BLaER1 treated with 17β-estradiol and CSF1 and Interleukin-3, amounts not matched to agents 10 nM and 100 nM (cell line): ENCODE results near the gene SH3PXD2B.
A peak's percentile ranks its signal among the peaks of the same experiment; 100 is the strongest.

Experiments
- H3K27ac ChIP-seq, 11 experiments: shearing (Covaris generic); formaldehyde crosslinking; 2 replicates each; pipeline ENCODE4 v1.8.1; 2022
- H3K27me3 ChIP-seq, 11 experiments: shearing (Covaris generic); formaldehyde crosslinking; 2 replicates each; pipeline ENCODE4 v1.8.1; 2022
- H3K36me3 ChIP-seq, 11 experiments: shearing (Covaris generic); formaldehyde crosslinking; 2 replicates each; pipeline ENCODE4 v1.8.1; 2022
- H3K4me1 ChIP-seq, 10 experiments: shearing (Covaris generic); formaldehyde crosslinking; 2 replicates each; pipeline ENCODE4 v1.8.1; 2022
- H3K4me2 ChIP-seq, 11 experiments: shearing (Covaris generic); formaldehyde crosslinking; 2 replicates each; pipeline ENCODE4 v1.8.1; 2022
- H3K4me3 ChIP-seq, 10 experiments: shearing (Covaris generic); formaldehyde crosslinking; 2 replicates each; pipeline ENCODE4 v1.8.1; 2022
- H3K9ac ChIP-seq, 11 experiments: shearing (Covaris generic); formaldehyde crosslinking; 2 replicates each; pipeline ENCODE4 v1.8.1; 2022
- H3K9me3 ChIP-seq, 11 experiments: shearing (Covaris generic); formaldehyde crosslinking; replicated peaks in 1 of 11; 2 replicates each; pipeline ENCODE4 v1.8.1; 2022
- H4K20me1 ChIP-seq, 11 experiments: shearing (Covaris generic); formaldehyde crosslinking; 2 replicates each; pipeline ENCODE4 v1.8.1; 2022
- Cebpa-rat ChIP-seq, 11 experiments: shearing (Covaris generic); IDR thresholded peaks; 2 replicates each; pipeline ENCODE4 v1.8.1; 2022

Gene SH3PXD2B

DNA sequence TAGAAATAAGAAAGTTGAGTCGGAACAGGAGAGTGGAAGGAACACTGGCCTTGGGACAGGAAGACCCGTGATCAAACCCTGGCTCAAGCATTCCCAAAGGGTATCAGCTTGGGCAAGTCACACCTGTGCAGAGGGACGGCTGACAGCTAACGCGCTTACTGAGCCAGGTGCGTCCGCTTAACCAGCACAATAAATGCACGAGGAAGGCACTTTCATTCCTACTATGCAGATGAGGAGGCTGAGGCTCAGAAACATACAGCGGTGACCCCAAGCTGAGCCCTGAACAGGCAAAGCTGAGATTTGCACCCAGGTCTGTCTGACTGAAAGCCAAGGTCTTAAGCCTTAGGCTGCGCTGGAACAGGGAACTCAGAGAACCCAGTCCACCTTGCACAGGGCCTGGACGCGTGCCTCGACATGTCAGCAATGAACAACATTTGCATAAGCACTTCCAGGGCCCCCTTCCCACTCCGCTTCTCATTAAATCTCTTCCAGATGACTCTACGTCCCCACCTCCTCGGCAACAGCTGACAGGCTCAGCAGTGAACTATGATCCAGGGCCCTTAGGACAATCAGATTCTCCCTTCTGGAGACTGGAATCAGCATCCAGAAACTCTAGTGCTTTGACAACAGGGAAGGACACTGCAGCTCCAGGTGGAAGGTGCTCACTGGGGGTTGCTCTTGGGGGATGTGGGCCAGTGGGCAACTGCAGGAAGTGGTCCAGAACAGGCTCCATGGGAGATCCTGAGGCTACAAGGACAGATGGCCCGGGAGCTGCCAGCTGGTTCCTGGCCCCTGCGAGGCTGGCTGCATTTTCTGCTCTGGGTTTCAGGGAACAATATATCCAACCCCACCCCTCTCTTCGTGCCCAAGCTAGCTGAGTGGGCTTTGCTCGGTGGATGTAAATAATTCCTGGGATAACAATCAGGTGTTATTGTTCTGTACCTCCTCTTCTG, 35.2 kb downstream of the SH3PXD2B start:
- no peak overlapping the region for H3K4me3 ChIP-seq
- peak overlapping the region; percentile 14 to 66 (median 41); a peak in 19 of 22 replicates for H3K27ac ChIP-seq
- H4K20me1 ChIP-seq = peaks cover 0 to 33% (median 0%) of the 10 kb centered on the region in 11 experiments; a peak in 2 of 22 replicates
- peaks cover 0 to 78% (median 26%) of the 10 kb centered on the region in 11 experiments; a peak in 14 of 22 replicates for H3K36me3 ChIP-seq
- peak overlapping the region in 10 of 11 experiments; percentile 11 to 53 (median 36); a peak in 15 of 22 replicates for H3K9ac ChIP-seq
- peak overlapping the region; percentile 32 to 95 (median 69) for H3K4me2 ChIP-seq
- H3K27me3 ChIP-seq = no peaks in the 10 kb centered on the region
- peaks cover 47 to 91% (median 72%) of the 10 kb centered on the region in 10 experiments for H3K4me1 ChIP-seq
- H3K9me3 ChIP-seq = peaks cover 0 to 7% (median 0%) of the 10 kb centered on the region in 11 experiments; a peak in 1 of 22 replicates
- no peak for TF ChIP-seq Cebpa-rat (IDR thresholded peaks at IDR 0.05)

- Histone ChIP-seq H3K36me3 (peaks cover 0 to 68% (median 26%) of the 10 kb centered on the region in 11 experiments; a peak in 14 of 22 replicates), H3K4me3 (no peak overlapping the region), H3K4me1 (peaks cover 58 to 100% (median 81%) of the 10 kb centered on the region in 10 experiments), H3K9ac (peak overlapping the region in 8 of 11 experiments; percentile 10 to 53 (median 28); a peak in 10 of 22 replicates), H3K9me3 (no peaks in the 10 kb centered on the region), H4K20me1 (peaks cover 0 to 23% (median 0%) of the 10 kb centered on the region in 11 experiments; a peak in 2 of 22 replicates), H3K27ac (peak overlapping the region; percentile 6 to 66 (median 36); a peak in 17 of 22 replicates), H3K27me3 (no peaks in the 10 kb centered on the region), H3K4me2 (peak overlapping the region; percentile 32 to 95 (median 69); a peak in 19 of 22 replicates)
- peak in 1 of 11 experiments; percentile 26; a peak in 1 of 22 replicates for TF ChIP-seq Cebpa-rat (IDR thresholded peaks at IDR 0.05)
Observed at GRCh38 chr5:172417983-172418630, 36.2 kb downstream of the SH3PXD2B start.

GRCh38 chr5:172417130-172417841, 37.0 kb downstream of the SH3PXD2B start:
- Histone ChIP-seq H3K4me3 (no peak overlapping the region), H3K4me2 (peak overlapping the region; percentile 18 to 95 (median 68)), H3K36me3 (peaks cover 0 to 60% (median 19%) of the 10 kb centered on the region in 11 experiments; a peak in 14 of 22 replicates), H4K20me1 (peaks cover 0 to 14% (median 0%) of the 10 kb centered on the region in 11 experiments; a peak in 2 of 22 replicates), H3K4me1 (peaks cover 66 to 100% (median 89%) of the 10 kb centered on the region in 10 experiments), H3K27ac (peak overlapping the region in 7 of 11 experiments; percentile 21 to 66 (median 52); a peak in 12 of 22 replicates), H3K27me3 (no peaks in the 10 kb centered on the region), H3K9me3 (no peaks in the 10 kb centered on the region), H3K9ac (no peak overlapping the region)
- TF ChIP-seq Cebpa-rat (IDR thresholded peaks at IDR 0.05) = no peak

DNA sequence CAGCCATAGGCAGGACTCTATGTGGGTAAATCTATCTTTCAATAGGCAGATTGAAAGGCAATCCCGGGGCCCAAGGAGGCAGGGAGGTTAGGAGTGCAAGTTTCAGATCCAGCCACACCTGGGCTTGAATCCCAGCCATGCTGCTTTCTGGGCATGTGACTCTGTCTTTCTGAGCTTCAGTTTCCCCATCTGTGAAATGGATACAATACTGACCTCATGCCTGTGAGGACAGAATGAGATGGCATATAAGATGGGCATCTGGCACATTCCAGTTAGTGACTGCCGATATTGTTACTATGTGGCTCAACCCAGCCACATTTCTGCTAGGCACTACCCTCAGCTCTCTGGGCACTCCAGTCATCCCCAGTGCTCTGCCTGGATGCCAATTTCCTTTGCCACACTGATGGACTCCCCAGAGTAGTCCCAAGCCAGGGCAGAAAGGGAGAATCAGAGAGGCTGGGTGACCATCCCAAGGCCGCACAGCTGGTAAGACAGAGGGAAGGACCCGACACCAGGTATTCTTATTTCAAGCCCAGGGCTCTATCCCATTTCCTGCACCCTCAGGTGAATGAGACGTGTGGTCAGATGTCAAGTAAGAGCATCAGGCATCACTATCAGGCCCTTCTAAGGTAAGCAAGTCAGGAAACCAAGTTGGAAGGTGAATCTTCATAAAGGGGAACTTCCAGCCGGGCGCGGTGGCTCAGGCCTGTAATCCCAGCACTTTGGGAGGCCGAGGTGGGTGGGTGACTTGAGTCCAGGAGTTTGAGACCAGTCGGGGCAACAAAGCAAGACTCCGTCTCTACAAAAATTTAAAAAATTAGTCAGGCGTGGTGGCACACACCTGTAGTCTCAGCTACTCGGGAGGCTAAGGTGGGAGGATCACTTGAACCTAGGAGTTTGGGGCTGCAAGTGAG, 38.7 kb downstream of the SH3PXD2B start:
- no peak overlapping the region for H3K4me3 ChIP-seq
- H3K27ac ChIP-seq = peak overlapping the region; percentile 8 to 93 (median 87); a peak in 14 of 22 replicates
- peaks cover 83 to 100% (median 98%) of the 10 kb centered on the region in 10 experiments for H3K4me1 ChIP-seq

GRCh38 chr5:172414531-172415361, 39.6 kb downstream of the SH3PXD2B start:
- Histone ChIP-seq H3K9ac (peak overlapping the region in 10 of 11 experiments; percentile 4 to 82 (median 76); a peak in 13 of 22 replicates), H3K9me3 (no peaks in the 10 kb centered on the region), H4K20me1 (peaks cover 0 to under 1% (median 0%) of the 10 kb centered on the region in 11 experiments; a peak in 1 of 22 replicates), H3K4me2 (peak overlapping the region; percentile 74 to 98 (median 92)), H3K36me3 (peaks cover 0 to 34% (median 0%) of the 10 kb centered on the region in 11 experiments; a peak in 7 of 22 replicates), H3K4me1 (peaks cover 89 to 100% (median 98%) of the 10 kb centered on the region in 10 experiments), H3K27ac (peak overlapping the region; percentile 8 to 93 (median 87); a peak in 17 of 22 replicates), H3K4me3 (no peak overlapping the region), H3K27me3 (no peaks in the 10 kb centered on the region)
- no peak for TF ChIP-seq Cebpa-rat (IDR thresholded peaks at IDR 0.05)

More for the DNA sequence above, 38.7 kb downstream of the SH3PXD2B start:
- H3K4me2 ChIP-seq = peak overlapping the region; percentile 74 to 98 (median 92)
- H3K27me3 ChIP-seq = no peaks in the 10 kb centered on the region
- TF ChIP-seq Cebpa-rat (IDR thresholded peaks at IDR 0.05) = no peak
- no peaks in the 10 kb centered on the region for H3K9me3 ChIP-seq
- peak overlapping the region in 2 of 11 experiments; percentile 60 to 81; a peak in 3 of 22 replicates for H3K9ac ChIP-seq
- peaks cover 0 to 4% (median 0%) of the 10 kb centered on the region in 11 experiments; a peak in 1 of 22 replicates for H4K20me1 ChIP-seq
- H3K36me3 ChIP-seq = peaks cover 0 to 43% (median 4%) of the 10 kb centered on the region in 11 experiments; a peak in 10 of 22 replicates

GRCh38 chr5:172413601-172414171, 40.6 kb downstream of the SH3PXD2B start:
- Histone ChIP-seq H3K27ac (peak overlapping the region; percentile 75 to 93 (median 89)), H3K9ac (peak overlapping the region; percentile 60 to 82 (median 74); a peak in 21 of 22 replicates), H3K4me1 (peaks cover 81 to 100% (median 95%) of the 10 kb centered on the region in 10 experiments), H3K4me2 (peak overlapping the region; percentile 74 to 98 (median 92)), H3K9me3 (no peaks in the 10 kb centered on the region), H3K36me3 (peaks cover 0 to 24% (median 0%) of the 10 kb centered on the region in 11 experiments; a peak in 7 of 22 replicates), H4K20me1 (no peaks in the 10 kb centered on the region; a peak in 1 of 22 replicates), H3K27me3 (no peaks in the 10 kb centered on the region), H3K4me3 (peak overlapping the region in 4 of 10 experiments; percentile 1 to 56 (median 32); a peak in 6 of 20 replicates)
- no peak for TF ChIP-seq Cebpa-rat (IDR thresholded peaks at IDR 0.05)
